Colonic mucosa (tissue), 4 donors: Measurements from ENCODE around the gene IL4. TPM values are rescaled to one million over a fixed set of nuclear protein-coding genes. Genes with fewer than 3 reads are reported as not detected.

Experiments used
- DNase-seq: peaks from one replicate; pipeline ENCODE4 v3.0.0-alpha.2; 2020
- H3K27ac ChIP-seq: fragments of 200-600 bp; one replicate; pipeline ENCODE4 v1.8.0; 2021
- H3K27me3 ChIP-seq: fragments of 200-600 bp; one replicate; pipeline ENCODE4 v1.8.0; 2021
- H3K36me3 ChIP-seq: fragments of 200-600 bp; one replicate; pipeline ENCODE4 v1.8.0; 2021
- H3K4me1 ChIP-seq: fragments of 200-600 bp; one replicate; pipeline ENCODE4 v1.8.0; 2021; ENCODE audit warnings: mild to moderate bottlenecking
- H3K4me3 ChIP-seq: fragments of 200-600 bp; one replicate; pipeline ENCODE4 v1.8.0; 2021
- H3K9ac ChIP-seq, 2 donors: one replicate each; pipeline ENCODE4 v1.7.0; 2013; ENCODE audit warnings: control low read depth in 2 of 2, low read depth in 2 of 2, low read length in 2 of 2
- H3K9me3 ChIP-seq: fragments of 200-600 bp; one replicate; pipeline ENCODE4 v1.8.0; 2021
- CTCF ChIP-seq: fragments of 200-600 bp; IDR thresholded peaks from one replicate; pipeline ENCODE4 v1.8.0; 2022; ENCODE audit warnings: antibody characterized with exemption, mild to moderate bottlenecking
- intact Hi-C: fragments of 100-400 bp; cut with DNase I; formaldehyde crosslinking; loops from one replicate; pipeline ENCODE4 v1.14.1; 2022
- total RNA-seq, 2 donors: library from RNA; stranded (reverse); fragmentation: NEBNext Ultra II Directional in 1 of 2; extraction: Animal tissue kit (Norgen Biotek cat#: 25700) in 1 of 2; gene quantifications; one replicate each; pipeline ENCODE4 v1.2.1, GENCODE V29; 2021
- donor health status: healthy.
- donor health status: DM: no; HTN: no; CAD: no.
- donor health status: DM: no; HTN: no; CAD: no.

IL4 gene
- total RNA-seq, 2 donors from 2014 or later, result not detected

GRCh38 chr5:132662925-132663770 lies 10.6 kb upstream of the IL4 start:
- intact Hi-C loops, result no loop called here
- Histone ChIP-seq H3K27ac (no peak overlapping the region), H3K4me1 (no peaks in the 10 kb centered on the region), H3K4me3 (no peak overlapping the region), H3K9ac (no peak overlapping the region), H3K36me3 (no peaks in the 10 kb centered on the region), H3K27me3 (no peaks in the 10 kb centered on the region), H3K9me3 (no peaks in the 10 kb centered on the region)
- DNase-seq, result no peak
- TF ChIP-seq CTCF, result no peak

- no peaks in the 10 kb centered on the region for H3K9me3 ChIP-seq
- no peak for DNase-seq
- no peaks in the 10 kb centered on the region for H3K4me1 ChIP-seq
Measured at GRCh38 chr5:132663771-132664695, 9.8 kb upstream of the IL4 start.

GRCh38 chr5:132664696-132665209 lies 9.0 kb upstream of the IL4 start:
- intact Hi-C loops, result no loop called here
- no peaks in the 10 kb centered on the region for H3K9me3 ChIP-seq
- no peaks in the 10 kb centered on the region for H3K27me3 ChIP-seq
- no peak overlapping the region for H3K4me3 ChIP-seq
- H3K36me3 ChIP-seq, result no peaks in the 10 kb centered on the region
- no peak overlapping the region for H3K9ac ChIP-seq
- H3K4me1 ChIP-seq, result no peaks in the 10 kb centered on the region
- TF ChIP-seq CTCF, result no peak
- no peak for DNase-seq
- H3K27ac ChIP-seq, result no peak overlapping the region

More at GRCh38 chr5:132663771-132664695, 9.8 kb upstream of the IL4 start:
- intact Hi-C loops, result no loop called here
- no peaks in the 10 kb centered on the region for H3K27me3 ChIP-seq
- no peak overlapping the region for H3K27ac ChIP-seq
- no peaks in the 10 kb centered on the region for H3K36me3 ChIP-seq
- TF ChIP-seq CTCF, result no peak
- no peak overlapping the region for H3K9ac ChIP-seq
- no peak overlapping the region for H3K4me3 ChIP-seq

- no peak for DNase-seq
- Histone ChIP-seq H3K4me1 (no peaks in the 10 kb centered on the region), H3K36me3 (no peaks in the 10 kb centered on the region)
Measured at GRCh38 chr5:132665574-132666080, 8.2 kb upstream of the IL4 start.

More at GRCh38 chr5:132665574-132666080, 8.2 kb upstream of the IL4 start:
- Histone ChIP-seq H3K27me3 (no peaks in the 10 kb centered on the region), H3K9me3 (no peaks in the 10 kb centered on the region), H3K27ac (no peak overlapping the region), H3K9ac (no peak overlapping the region), H3K4me3 (no peak overlapping the region)
- TF ChIP-seq CTCF, result no peak
- intact Hi-C loops, result no loop called here
